Measurements from ENCODE around the gene NFASC.

Gene NFASC

DNA sequence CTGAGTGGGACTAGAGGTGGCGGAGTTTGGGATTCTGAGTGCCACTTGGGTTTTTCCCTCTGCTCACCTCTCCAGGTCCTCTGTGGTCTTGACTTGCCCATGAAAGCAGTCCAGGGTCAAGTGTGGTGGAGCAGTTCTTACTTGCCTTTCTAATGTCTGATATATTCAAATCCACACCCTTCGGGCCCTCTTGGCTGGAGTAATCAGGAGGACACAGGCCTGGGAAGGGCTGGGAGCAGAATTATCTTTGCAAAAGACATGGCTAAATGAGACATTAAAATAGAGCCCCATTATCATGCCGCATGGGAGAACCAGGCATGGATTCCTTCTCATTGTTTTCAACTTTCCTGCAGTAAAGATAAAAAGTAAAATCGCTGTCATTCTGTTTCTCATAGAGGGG, 74.0 kb downstream of the NFASC start:
- Histone ChIP-seq H3K4me1 (ENCODE audit: control insufficient read depth, insufficient read depth, low read length) (no peaks in the 10 kb centered on the region), H3K36me3 (ENCODE audit: control insufficient read depth in 2 of 2, insufficient read depth in 1 of 2, low read length in 2 of 2) (no peaks in the 10 kb centered on the region), H3K4me3 (ENCODE audit: low read depth, low read length) (no peak overlapping the region), H3K27ac (ENCODE audit: extremely low read depth, low read depth, low read length) (no peak overlapping the region), H3K9me3 (ENCODE audit: control insufficient read depth, insufficient read depth, low read depth, low read length) (no peaks in the 10 kb centered on the region)
- POLR2A ChIA-PET = no interaction called here
- CTCF ChIA-PET = interaction anchor here (0.6 to 4.1 kb wide), 5 partner anchors 7 to 385 kb away, joined by 3 to 30 read pairs (median 3); no protein-coding TSS in a partner anchor
- TF ChIP-seq ZNF623 (tag by site-specific recombination; IDR thresholded peaks at IDR 0.05) (no peak), ZNF792 (tag by site-specific recombination; IDR thresholded peaks at IDR 0.05) (no peak), ZSCAN30 (tag by site-specific recombination; IDR thresholded peaks at IDR 0.05) (no peak), ZNF175 (tag by site-specific recombination; IDR thresholded peaks at IDR 0.05) (no peak), ZNF560 (tag by site-specific recombination; IDR thresholded peaks at IDR 0.05; ENCODE audit: borderline replicate concordance) (no peak), ZNF777 (tag by site-specific recombination; IDR thresholded peaks at IDR 0.05; ENCODE audit: borderline replicate concordance) (no peak), ZNF624 (tag by site-specific recombination; IDR thresholded peaks at IDR 0.05) (no peak), KLF7 (tag by site-specific recombination; IDR thresholded peaks at IDR 0.05; ENCODE audit: borderline replicate concordance) (no peak)
- TF ChIP-seq, protein P1, sequence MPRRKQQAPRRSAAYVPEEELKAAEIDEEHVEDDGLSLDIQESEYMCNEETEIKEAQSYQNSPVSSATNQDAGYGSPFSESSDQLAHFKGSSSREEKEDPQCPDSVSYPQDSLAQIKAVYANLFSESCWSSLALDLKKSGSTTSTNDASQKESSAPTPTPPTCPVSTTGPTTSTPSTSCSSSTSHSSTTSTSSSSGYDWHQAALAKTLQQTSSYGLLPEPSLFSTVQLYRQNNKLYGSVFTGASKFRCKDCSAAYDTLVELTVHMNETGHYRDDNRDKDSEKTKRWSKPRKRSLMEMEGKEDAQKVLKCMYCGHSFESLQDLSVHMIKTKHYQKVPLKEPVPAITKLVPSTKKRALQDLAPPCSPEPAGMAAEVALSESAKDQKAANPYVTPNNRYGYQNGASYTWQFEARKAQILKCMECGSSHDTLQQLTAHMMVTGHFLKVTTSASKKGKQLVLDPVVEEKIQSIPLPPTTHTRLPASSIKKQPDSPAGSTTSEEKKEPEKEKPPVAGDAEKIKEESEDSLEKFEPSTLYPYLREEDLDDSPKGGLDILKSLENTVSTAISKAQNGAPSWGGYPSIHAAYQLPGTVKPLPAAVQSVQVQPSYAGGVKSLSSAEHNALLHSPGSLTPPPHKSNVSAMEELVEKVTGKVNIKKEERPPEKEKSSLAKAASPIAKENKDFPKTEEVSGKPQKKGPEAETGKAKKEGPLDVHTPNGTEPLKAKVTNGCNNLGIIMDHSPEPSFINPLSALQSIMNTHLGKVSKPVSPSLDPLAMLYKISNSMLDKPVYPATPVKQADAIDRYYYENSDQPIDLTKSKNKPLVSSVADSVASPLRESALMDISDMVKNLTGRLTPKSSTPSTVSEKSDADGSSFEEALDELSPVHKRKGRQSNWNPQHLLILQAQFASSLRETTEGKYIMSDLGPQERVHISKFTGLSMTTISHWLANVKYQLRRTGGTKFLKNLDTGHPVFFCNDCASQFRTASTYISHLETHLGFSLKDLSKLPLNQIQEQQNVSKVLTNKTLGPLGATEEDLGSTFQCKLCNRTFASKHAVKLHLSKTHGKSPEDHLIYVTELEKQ (tag by site-specific recombination; IDR thresholded peaks at IDR 0.05; ENCODE audit: borderline replicate concordance) = no peak
- TF ChIP-seq, protein P2, sequence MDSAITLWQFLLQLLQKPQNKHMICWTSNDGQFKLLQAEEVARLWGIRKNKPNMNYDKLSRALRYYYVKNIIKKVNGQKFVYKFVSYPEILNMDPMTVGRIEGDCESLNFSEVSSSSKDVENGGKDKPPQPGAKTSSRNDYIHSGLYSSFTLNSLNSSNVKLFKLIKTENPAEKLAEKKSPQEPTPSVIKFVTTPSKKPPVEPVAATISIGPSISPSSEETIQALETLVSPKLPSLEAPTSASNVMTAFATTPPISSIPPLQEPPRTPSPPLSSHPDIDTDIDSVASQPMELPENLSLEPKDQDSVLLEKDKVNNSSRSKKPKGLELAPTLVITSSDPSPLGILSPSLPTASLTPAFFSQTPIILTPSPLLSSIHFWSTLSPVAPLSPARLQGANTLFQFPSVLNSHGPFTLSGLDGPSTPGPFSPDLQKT (IDR thresholded peaks at IDR 0.05; ENCODE audit: borderline replicate concordance, low read depth, low read length) = no peak
- TF ChIP-seq, protein P3, sequence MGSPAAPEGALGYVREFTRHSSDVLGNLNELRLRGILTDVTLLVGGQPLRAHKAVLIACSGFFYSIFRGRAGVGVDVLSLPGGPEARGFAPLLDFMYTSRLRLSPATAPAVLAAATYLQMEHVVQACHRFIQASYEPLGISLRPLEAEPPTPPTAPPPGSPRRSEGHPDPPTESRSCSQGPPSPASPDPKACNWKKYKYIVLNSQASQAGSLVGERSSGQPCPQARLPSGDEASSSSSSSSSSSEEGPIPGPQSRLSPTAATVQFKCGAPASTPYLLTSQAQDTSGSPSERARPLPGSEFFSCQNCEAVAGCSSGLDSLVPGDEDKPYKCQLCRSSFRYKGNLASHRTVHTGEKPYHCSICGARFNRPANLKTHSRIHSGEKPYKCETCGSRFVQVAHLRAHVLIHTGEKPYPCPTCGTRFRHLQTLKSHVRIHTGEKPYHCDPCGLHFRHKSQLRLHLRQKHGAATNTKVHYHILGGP (tag by site-specific recombination; IDR thresholded peaks at IDR 0.05) = no peak

DNA sequence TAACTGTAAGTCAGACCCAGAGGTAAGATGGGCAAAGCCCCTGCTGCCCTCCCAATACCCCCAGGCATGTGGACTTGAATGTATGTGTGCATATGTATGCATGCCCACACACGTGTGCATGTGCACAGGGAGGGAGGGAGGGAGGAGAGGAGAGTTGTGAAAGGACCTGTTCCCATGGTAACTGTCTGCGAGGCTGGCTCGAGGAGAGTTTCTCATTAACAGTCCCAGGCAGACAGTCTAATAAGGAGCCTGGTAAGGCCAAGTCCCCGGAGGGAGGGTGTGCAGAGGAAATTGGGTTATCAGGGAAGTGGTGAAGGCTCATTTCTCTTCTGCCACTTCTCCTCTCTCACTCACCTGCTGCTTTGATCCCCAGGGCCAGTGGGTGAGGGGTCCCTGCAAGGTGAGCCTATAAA, 74.9 kb downstream of the NFASC start:
- Histone ChIP-seq H3K4me3 (ENCODE audit: low read depth, low read length) (no peak overlapping the region), H3K9me3 (ENCODE audit: control insufficient read depth, insufficient read depth, low read depth, low read length) (no peaks in the 10 kb centered on the region), H3K36me3 (ENCODE audit: control insufficient read depth in 2 of 2, insufficient read depth in 1 of 2, low read length in 2 of 2) (no peaks in the 10 kb centered on the region), H3K27ac (ENCODE audit: extremely low read depth, low read depth, low read length) (no peak overlapping the region), H3K4me1 (ENCODE audit: control insufficient read depth, insufficient read depth, low read length) (no peaks in the 10 kb centered on the region)
- POLR2A ChIA-PET = no interaction called here
- CTCF ChIA-PET = interaction anchor here (0.7 to 1.6 kb wide), 3 partner anchors 11 to 139 kb away, joined by 3 to 9 read pairs (median 3); no protein-coding TSS in a partner anchor
- TF ChIP-seq ZNF670 (tag by site-specific recombination; IDR thresholded peaks at IDR 0.05; ENCODE audit: low read depth) = no peak
- TF ChIP-seq, protein P4, sequence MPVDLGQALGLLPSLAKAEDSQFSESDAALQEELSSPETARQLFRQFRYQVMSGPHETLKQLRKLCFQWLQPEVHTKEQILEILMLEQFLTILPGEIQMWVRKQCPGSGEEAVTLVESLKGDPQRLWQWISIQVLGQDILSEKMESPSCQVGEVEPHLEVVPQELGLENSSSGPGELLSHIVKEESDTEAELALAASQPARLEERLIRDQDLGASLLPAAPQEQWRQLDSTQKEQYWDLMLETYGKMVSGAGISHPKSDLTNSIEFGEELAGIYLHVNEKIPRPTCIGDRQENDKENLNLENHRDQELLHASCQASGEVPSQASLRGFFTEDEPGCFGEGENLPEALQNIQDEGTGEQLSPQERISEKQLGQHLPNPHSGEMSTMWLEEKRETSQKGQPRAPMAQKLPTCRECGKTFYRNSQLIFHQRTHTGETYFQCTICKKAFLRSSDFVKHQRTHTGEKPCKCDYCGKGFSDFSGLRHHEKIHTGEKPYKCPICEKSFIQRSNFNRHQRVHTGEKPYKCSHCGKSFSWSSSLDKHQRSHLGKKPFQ (tag by site-specific recombination; IDR thresholded peaks at IDR 0.05) = no peak
- TF ChIP-seq, protein P5, sequence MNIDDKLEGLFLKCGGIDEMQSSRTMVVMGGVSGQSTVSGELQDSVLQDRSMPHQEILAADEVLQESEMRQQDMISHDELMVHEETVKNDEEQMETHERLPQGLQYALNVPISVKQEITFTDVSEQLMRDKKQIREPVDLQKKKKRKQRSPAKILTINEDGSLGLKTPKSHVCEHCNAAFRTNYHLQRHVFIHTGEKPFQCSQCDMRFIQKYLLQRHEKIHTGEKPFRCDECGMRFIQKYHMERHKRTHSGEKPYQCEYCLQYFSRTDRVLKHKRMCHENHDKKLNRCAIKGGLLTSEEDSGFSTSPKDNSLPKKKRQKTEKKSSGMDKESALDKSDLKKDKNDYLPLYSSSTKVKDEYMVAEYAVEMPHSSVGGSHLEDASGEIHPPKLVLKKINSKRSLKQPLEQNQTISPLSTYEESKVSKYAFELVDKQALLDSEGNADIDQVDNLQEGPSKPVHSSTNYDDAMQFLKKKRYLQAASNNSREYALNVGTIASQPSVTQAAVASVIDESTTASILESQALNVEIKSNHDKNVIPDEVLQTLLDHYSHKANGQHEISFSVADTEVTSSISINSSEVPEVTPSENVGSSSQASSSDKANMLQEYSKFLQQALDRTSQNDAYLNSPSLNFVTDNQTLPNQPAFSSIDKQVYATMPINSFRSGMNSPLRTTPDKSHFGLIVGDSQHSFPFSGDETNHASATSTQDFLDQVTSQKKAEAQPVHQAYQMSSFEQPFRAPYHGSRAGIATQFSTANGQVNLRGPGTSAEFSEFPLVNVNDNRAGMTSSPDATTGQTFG (tag by site-specific recombination; IDR thresholded peaks at IDR 0.05; ENCODE audit: borderline replicate concordance) = no peak
- TF ChIP-seq, protein P6, sequence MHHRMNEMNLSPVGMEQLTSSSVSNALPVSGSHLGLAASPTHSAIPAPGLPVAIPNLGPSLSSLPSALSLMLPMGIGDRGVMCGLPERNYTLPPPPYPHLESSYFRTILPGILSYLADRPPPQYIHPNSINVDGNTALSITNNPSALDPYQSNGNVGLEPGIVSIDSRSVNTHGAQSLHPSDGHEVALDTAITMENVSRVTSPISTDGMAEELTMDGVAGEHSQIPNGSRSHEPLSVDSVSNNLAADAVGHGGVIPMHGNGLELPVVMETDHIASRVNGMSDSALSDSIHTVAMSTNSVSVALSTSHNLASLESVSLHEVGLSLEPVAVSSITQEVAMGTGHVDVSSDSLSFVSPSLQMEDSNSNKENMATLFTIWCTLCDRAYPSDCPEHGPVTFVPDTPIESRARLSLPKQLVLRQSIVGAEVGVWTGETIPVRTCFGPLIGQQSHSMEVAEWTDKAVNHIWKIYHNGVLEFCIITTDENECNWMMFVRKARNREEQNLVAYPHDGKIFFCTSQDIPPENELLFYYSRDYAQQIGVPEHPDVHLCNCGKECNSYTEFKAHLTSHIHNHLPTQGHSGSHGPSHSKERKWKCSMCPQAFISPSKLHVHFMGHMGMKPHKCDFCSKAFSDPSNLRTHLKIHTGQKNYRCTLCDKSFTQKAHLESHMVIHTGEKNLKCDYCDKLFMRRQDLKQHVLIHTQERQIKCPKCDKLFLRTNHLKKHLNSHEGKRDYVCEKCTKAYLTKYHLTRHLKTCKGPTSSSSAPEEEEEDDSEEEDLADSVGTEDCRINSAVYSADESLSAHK (tag by site-specific recombination; IDR thresholded peaks at IDR 0.05) = no peak
- TF ChIP-seq ZBTB8A (tag by site-specific recombination; IDR thresholded peaks at IDR 0.05) = no peak
- no peak for TF ChIP-seq REPIN1 (tag by site-specific recombination; IDR thresholded peaks at IDR 0.05; ENCODE audit: low read depth)
- TF ChIP-seq ZNF23 (tag by site-specific recombination; IDR thresholded peaks at IDR 0.05; ENCODE audit: borderline replicate concordance) = no peak
- no peak for TF ChIP-seq ZNF610 (tag by site-specific recombination; IDR thresholded peaks at IDR 0.05; ENCODE audit: borderline replicate concordance)
